ENCODE results near the gene ACAD11.
A peak's percentile ranks its signal among the peaks of the same experiment; 100 is the strongest.

ACAD11 gene

DNA sequence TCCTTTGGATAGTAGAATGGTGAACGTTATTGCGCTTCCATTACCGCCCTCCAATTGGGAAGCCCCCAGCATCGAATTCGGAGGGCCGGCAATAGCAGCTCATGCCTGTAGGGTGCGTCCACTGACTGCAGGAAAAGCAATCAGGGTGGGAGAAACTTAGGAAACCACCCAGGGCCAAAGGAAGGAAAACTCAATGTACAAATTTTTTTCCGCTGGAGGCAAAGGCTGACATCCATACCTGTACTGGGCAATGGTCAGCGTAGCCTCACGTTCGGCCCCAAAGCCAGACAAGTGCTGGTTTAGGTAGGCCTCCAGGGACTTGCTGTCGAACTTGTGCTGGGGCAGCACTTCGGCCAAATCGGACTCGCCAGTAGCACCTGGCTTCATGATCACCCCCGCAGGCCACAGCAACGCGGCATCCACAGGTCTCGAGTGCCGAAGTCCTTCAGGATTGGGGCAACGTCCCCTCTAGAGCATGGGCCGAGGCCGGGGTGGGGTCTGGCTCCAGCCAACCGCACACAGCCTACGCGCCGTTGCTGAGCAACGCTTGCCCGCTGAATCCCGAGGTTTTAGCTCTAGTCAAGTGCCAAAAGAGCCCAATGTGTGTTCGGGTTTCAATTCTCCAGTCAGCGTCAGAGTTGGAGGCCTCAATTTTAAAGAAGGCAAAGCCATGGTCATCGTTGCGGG, at the start of gene ACAD11:
TSS of gene ACAD11 (minus strand) at position 445 of the 687 bp plus-strand sequence. CDS start at position 387, 58 bp downstream.
- DNase-seq = peak in 54 of 56 donors; percentile 26 to 86 (median 64)

DNA sequence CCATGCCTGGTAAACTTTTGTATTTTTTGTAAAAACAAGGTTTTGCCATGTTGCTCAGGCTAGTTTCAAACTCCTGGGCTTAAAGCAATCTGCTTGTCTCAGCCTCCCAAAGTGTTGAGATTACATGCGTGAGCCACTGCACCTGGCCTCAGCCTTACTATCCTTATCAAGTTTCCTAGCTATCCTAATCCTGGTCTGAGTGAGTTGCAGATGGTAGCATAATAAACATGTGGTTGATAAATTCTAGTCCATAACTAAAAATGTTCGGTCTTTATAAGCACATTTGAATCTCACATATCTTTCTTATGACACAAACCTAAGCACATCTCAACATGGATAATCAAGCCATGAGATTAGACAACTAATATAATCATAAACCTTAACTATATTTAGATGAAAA, 44.1 kb upstream of the ACAD11 start:
- no peak for DNase-seq

DNA sequence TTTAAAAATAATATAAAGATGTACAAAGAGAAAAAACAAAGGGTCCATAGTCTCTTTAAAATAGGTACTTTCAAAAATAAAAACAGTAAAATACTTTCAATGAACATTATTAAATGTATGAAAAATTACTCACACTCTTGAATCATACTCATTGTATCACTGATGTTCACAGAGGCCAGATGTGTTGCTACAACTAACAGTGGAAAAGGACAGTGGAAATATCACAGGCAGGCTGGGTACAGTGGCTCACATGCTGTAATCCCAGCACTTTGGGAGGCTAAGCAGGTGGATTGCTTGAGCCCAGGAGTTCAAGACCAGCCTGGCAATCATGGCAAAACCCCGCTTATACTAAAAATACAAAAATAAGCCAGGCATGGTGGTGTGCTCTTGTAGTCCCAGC, 35.8 kb upstream of the ACAD11 start:
- no peak for DNase-seq

DNA sequence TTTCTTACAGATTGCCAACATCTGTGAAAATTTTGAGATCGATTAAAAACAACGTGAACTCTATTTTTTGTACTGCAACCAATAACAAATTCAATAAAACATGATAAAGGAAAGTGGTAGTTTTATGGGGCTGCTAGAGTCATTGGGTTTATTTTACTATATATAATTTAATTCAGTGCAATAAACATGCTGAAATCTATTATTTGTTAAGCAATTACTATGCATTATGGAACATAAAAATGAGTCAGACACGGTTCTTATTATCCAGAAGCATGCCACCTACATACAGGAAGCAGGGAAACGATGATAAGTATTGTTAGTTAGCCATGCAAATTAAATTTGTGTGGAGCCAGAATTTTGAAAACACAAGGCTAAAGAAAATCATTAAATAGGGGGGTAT, 35.4 kb upstream of the ACAD11 start:
- no peak for DNase-seq

DNA sequence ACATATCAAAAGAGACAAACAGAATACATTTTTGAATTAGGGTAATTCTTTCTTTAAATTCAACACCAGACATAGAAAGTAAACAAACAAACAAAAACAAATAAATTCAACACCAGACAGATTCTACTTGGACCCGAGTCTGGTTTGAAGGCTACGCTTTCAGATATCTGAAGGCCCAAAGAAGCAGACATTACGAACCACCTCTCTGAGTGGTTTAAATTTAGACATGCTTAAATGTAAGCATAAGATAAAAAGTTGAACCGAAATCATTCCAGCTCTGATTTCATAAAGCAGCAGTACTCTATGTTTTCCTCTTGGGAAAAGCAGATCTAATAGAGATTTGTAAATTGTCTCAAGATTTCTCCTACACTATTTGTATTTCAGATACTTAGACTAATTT, 30.4 kb upstream of the ACAD11 start:
- no peak for DNase-seq

GRCh38 chr3:132682201-132682600, 22.6 kb upstream of the ACAD11 start:
- no peak for DNase-seq

DNA sequence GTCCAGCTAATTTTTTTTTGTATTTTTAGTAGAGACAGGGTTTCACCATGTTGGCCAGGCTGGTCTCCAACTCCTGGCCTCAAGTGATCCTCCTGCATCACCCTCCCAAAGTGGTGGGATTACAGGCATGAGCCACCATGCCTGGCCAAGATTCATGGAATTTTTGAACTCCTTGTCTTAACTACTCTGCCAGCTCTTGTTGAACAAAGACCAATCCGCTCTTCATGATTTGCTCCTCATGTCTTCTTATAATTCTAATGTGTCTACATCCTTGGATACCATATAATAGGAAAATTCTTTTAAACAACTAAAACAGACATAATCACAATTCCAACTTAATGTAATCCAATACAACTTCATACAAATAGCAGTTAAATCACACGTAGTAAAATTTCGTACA, 21.8 kb upstream of the ACAD11 start:
- DNase-seq = no peak

DNA sequence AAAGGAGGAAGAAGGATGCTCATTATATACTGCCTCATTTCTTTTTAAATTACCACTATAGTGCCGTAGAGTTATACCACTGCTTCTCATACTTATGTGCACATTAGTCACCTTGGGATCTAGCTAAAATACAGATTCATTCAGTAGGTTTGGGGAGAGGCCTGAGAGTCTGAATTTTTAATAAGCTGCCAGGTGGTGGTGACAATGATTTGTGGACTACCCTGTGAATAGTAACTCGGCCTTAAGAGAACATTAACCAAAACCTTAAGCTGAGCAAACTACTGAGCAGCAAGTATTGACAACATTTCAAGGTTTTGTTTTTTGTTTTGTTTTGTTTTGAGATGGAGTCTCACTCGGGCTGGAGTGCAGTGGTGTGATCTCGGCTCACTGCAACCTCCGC, 20.3 kb upstream of the ACAD11 start:
- no peak for DNase-seq

DNA sequence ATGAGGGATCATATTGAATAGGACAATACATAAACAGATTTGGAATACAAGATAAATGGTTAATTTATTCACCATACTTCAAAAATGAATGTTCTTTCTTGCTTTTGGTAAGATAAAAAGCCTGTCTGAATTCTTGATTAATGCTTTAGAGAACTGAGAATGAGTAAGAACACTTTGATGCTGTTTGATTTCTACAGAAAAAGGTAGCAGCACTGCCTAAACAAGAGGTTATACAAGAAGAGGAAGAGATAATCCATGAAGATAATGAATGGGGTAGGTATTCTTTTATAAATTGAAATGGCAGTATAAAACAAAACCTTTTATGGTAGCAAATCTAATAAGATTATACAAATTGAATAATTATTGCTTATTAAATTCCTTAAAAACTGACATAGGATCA, 15.8 kb upstream of the ACAD11 start:
- DNase-seq = no peak

- no peak for DNase-seq
These were observed 9.7 kb upstream of the ACAD11 start for GRCh38 chr3:132669256-132669777.

- DNase-seq = no peak
These were observed 5.7 kb upstream of the ACAD11 start for GRCh38 chr3:132665230-132665745.

DNA sequence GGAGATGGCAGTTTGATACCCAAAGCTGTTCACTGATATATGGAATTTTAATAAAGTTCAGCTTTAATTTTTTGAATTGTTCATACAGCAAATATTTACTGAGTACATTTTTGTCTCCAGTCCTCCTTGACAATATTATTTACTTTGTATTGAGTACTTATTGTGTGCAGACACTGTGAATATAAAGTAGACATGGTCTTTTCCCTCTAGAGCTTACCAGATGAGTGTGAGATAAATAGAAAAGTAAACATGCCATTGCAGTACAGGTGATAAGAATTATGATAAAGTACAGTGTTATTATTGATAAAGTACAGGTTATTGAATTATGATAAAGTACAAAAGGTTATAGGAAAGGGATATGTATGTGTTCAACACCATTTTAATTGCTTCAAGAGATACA, 2.6 kb upstream of the ACAD11 start:
- DNase-seq = no peak

DNA sequence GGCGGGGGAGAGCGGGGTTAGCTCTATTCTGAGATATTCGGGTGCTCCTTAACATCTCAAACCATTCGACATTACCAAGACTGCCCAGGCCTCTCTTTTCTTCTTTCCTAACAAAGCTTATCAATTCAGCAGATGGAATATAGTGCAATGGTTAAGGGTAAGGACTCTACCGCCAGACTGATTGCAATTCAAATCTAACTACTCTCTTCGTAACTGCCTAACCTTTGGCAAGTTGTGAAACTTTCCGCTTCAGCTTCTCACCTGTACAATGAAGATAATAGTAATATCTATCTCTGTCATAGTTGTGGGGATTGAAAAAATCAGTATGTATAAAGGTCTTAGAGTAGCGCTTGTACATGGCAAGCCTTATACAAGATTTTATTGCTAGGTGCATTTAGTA, 1.5 kb upstream of the ACAD11 start:
- DNase-seq = no peak

- no peak for DNase-seq
These were observed 1.1 kb upstream of the ACAD11 start for GRCh38 chr3:132660811-132661070.

DNA sequence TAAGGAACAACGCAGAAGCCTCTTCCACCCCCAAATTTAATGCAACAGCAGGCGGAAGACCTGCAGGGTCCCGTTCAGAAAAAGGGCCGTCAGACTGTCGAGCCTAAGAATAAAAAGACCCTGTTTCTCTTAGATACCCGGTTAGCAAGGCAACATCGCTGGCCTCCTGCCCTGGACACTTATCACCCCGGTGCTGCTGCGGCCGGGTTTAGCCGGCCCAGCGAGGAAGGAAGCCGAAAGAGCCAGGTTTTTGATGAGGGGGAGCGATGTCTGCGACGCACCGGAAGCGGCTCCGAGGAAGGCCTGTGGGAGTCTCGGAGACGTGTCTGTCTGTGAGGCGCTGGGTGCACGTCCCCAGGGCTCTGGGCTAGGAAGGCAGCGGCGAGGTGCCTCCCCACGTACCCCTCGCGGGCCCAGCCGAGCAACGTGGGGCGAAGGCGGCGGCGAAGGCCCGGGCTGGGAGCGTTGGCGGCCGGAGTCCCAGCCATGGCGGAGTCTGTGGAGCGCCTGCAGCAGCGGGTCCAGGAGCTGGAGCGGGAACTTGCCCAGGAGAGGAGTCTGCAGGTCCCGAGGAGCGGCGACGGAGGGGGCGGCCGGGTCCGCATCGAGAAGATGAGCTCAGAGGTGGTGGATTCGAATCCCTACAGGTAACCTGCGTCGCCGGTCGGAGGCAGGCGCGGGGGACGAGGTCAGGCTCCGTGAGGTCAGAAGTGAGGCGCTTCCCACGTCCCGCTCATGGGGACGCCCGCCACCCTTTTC, 622 bp upstream of the ACAD11 start, which contains the start of gene UBA5:
TSS of gene UBA5 (plus strand) at position 278 of the 759 bp plus-strand sequence. CDS start at position 487, 209 bp downstream.
- peak in 53 of 56 donors; percentile 6 to 86 (median 61) for DNase-seq

DNA sequence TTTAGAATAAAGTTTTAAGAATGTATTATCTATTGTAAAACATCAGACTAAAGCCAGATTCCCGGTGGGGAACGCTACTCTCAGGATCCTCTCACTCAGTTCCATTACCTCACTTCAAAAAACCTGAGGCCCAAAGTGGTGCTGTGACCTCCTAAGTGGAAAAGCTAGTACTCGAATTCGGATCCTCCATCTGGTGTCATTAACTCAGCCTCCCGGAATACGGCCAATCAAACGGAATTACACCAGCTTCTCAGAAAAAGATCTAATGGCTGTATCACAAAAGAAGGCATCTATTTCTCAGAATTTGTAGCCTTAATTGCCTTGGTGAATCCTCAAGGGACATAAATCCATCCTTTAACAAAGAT, 627 bp downstream of the ACAD11 start:
- no peak for DNase-seq

- DNase-seq = no peak
These were observed 1.5 kb downstream of the ACAD11 start for GRCh38 chr3:132657869-132658747.

DNA sequence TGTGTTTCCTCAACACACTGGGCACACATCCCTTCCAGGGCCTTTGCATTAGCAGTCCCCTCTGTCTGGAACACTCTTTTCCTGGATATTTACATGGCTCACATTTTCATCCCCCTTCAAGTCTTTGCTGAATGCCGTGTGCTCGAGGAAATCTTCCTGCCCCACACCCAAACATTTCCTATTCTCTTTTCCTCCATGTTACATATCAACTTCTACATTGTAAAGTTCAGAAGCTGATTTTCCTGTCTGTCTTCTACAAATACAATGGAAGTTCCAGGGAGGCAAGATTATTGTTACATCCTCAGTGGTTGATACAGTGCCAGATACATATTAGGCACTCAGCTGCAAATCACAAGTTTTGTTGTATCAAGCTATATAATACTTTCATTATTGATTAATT, 4.1 kb downstream of the ACAD11 start:
- DNase-seq = no peak

DNA sequence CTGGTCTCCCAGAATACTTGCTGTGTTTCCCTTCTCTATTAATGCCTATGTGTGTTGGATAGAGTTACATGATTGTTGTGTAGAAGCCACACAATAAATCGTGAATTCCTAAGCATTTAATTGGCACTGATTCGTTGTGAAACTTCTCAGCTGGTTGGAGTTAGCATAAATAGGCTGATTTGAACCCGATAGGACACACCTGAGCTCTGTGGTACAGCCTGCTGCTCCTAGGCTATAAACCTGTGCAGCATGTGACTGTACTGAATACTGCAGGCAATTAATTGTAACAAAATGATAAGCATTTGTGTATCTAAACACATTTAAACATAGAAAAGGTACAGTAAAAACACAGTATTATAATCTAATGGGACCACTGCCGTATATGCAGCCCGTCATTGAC, 4.9 kb downstream of the ACAD11 start:
- no peak for DNase-seq

DNA sequence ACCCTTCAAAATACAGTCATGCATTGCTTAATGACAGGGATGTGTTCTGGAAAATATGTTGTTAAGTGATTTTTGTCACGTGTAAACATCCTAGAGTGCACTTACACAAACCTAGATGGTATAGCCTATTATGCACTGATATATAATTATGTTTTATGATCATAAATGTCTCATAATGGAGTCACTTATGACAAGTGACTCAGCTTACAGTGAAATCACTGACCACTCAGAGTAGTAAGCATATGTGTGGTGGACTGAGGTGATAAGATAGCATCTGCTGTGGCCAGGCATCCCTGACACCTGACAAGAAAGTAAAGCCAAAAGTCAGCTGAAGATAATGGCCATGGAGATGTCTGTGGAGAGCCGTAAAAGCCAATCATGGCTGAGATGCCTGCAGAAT, 5.4 kb downstream of the ACAD11 start:
- DNase-seq = no peak

DNA sequence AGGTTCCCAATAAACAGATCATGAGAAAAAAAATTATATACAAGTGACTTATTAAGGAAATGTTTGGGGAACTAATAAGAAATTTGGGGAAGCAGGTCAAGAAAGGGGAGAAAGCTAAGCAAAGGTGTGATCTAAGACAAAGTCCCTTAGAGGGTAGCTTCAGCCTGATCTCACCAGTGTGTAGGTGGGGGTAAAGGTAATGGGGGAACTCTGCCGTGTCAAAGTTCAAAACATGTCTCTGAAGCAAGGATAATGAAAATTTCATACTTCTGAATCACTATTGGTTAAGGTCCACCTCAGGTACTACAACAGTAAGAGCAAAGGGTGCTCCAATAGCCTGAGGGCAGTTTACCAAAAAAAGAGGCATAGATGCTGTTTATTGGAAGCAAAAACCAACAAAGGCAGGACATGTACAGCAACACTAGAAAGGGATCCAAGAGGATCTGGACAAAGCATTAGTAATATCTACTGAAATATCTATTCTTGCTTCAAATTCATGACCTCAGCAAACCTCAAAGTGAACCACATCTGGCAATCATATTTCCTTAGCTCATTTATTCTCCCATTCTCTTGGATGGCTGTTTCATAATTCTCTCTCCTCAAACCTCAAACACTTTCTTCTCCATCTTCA, 6.9 kb downstream of the ACAD11 start:
- DNase-seq = no peak

Data from amygdala (tissue), 56 donors.